IMR-90 (cell line): Measurements from ENCODE around the gene FAM53C. TPM values are rescaled to one million over a fixed set of nuclear protein-coding genes. Genes with fewer than 3 reads are reported as not detected.

Experiments
- ATAC-seq: fragments of 200-7000 bp; cut with Tn5 transposase; 2 replicates; pipeline ENCODE4 v1.9.1; 2020; ENCODE audit warnings: low read depth, mild to moderate bottlenecking, moderate library complexity
- BruUV-seq: library from RNA; stranded (reverse); fragments of 400-500 nt; replicated peaks from 2 replicates; lab custom pipeline; 2021; lab: Mats Ljungman, UMichigan
- CTCF ChIA-PET: fragments of 300-600 bp; formaldehyde crosslinking; extraction: SDS; loops from one replicate; lab custom pipeline; 2021; ENCODE audit warnings: antibody characterized with exemption; lab: Yijun Ruan, JAX
- POLR2A ChIA-PET: fragments of 300-600 bp; sonication (Branson Sonifier 250); formaldehyde crosslinking; loops from one replicate; lab custom pipeline; 2022; ENCODE audit warnings: antibody characterized with exemption; ENCODE audit not compliant: unreplicated experiment; lab: Charles Lee
- DNase-seq: peaks from one replicate; pipeline ENCODE4 v3.0.0; 2013
- H2AFZ ChIP-seq: replicated peaks from 2 replicates; pipeline ENCODE3; 2013; ENCODE audit warnings: low read length, mild to moderate bottlenecking; ENCODE audit not compliant: poor library complexity
- H2AK5ac ChIP-seq: 2 replicates; pipeline ENCODE4 v1.6.1; 2013; ENCODE audit warnings: low read depth, low read length, inconsistent platforms
- H2AK9ac ChIP-seq: replicated peaks from 2 replicates; pipeline ENCODE3; 2013; ENCODE audit warnings: mild to moderate bottlenecking, low read depth, low read length, moderate library complexity; ENCODE audit not compliant: poor library complexity
- H2BK120ac ChIP-seq: 2 replicates; pipeline ENCODE4 v1.6.1; 2013; ENCODE audit warnings: low read depth, low read length, inconsistent platforms
- H2BK15ac ChIP-seq: 3 replicates; pipeline ENCODE4 v1.6.1; 2013; ENCODE audit warnings: low read depth, low read length, inconsistent platforms
- H2BK20ac ChIP-seq: 2 replicates; pipeline ENCODE4 v1.6.1; 2013; ENCODE audit warnings: low read depth, mild to moderate bottlenecking, inconsistent platforms, low read length, moderate library complexity
- H2BK5ac ChIP-seq: 2 replicates; pipeline ENCODE4 v1.6.1; 2013; ENCODE audit warnings: mild to moderate bottlenecking, low read depth, low read length, inconsistent platforms; ENCODE audit not compliant: poor library complexity, severe bottlenecking
- H3K14ac ChIP-seq: replicated peaks from 2 replicates; pipeline ENCODE4 v1.6.1; 2013; ENCODE audit warnings: low read depth, low read length, inconsistent platforms
- H3K18ac ChIP-seq: 2 replicates; pipeline ENCODE4 v1.6.1; 2013; ENCODE audit warnings: low read depth, low read length, control low read depth
- H3K23ac ChIP-seq: 2 replicates; pipeline ENCODE4 v1.6.1; 2013; ENCODE audit warnings: low read depth, low read length, inconsistent platforms
- H3K27ac ChIP-seq: 2 replicates; pipeline ENCODE4 v1.5.1; 2013; ENCODE audit warnings: mild to moderate bottlenecking, control low read depth, low read length; ENCODE audit not compliant: insufficient read depth
- H3K27me3 ChIP-seq: 2 replicates; pipeline ENCODE4 v1.6.1; 2013; ENCODE audit warnings: low read length; ENCODE audit not compliant: control insufficient read depth, insufficient read depth
- H3K36me3 ChIP-seq: 2 replicates; pipeline ENCODE4 v1.6.1; 2013; ENCODE audit warnings: low read length, mixed read lengths; ENCODE audit not compliant: control insufficient read depth, insufficient read depth
- H3K4ac ChIP-seq: 2 replicates; pipeline ENCODE4 v1.6.1; 2013; ENCODE audit warnings: low read depth, low read length, inconsistent platforms
- H3K4me1 ChIP-seq: 2 replicates; pipeline ENCODE4 v1.6.1; 2013; ENCODE audit warnings: low read length, mixed read lengths; ENCODE audit not compliant: control insufficient read depth, insufficient read depth
- H3K4me2 ChIP-seq: 2 replicates; pipeline ENCODE4 v1.6.1; 2013; ENCODE audit warnings: low read depth, mild to moderate bottlenecking, control low read depth, low read length, moderate library complexity
- H3K4me3 ChIP-seq: 2 replicates; pipeline ENCODE4 v1.5.1; 2013; ENCODE audit warnings: low read depth, mild to moderate bottlenecking, control low read depth, low read length, moderate library complexity; ENCODE audit not compliant: insufficient read depth
- H3K56ac ChIP-seq: 2 replicates; pipeline ENCODE4 v1.6.1; 2013; ENCODE audit warnings: low read length, inconsistent platforms; ENCODE audit not compliant: insufficient read depth; ENCODE audit errors: extremely low read depth
- H3K79me1 ChIP-seq, 2 experiments: 2 replicates each; pipeline ENCODE4 v1.6.1; 2013; ENCODE audit warnings: low read length in 2 of 2, inconsistent platforms in 1 of 2, low read depth in 1 of 2
- H3K9ac ChIP-seq: 2 replicates; pipeline ENCODE4 v1.6.1; 2013; ENCODE audit warnings: low read depth, low read length, control low read depth
- H3K9me1 ChIP-seq: 2 replicates; pipeline ENCODE4 v1.6.1; 2013; ENCODE audit warnings: low read length, inconsistent platforms; ENCODE audit not compliant: insufficient read depth
- H3K9me3 ChIP-seq: 2 replicates; pipeline ENCODE4 v1.6.1; 2013; ENCODE audit warnings: low read length; ENCODE audit not compliant: control insufficient read depth, insufficient read depth
- H4K20me1 ChIP-seq: 2 replicates; pipeline ENCODE4 v1.6.1; 2013; ENCODE audit warnings: low read length, inconsistent platforms; ENCODE audit not compliant: insufficient read depth
- H4K5ac ChIP-seq: 2 replicates; pipeline ENCODE4 v1.6.1; 2013; ENCODE audit warnings: mild to moderate bottlenecking, low read depth, low read length, control low read depth
- H4K8ac ChIP-seq, 2 experiments: 2 replicates each; pipeline ENCODE4 v1.6.1; 2013; ENCODE audit warnings: low read depth in 2 of 2, low read length in 2 of 2, control low read depth in 1 of 2, inconsistent platforms in 1 of 2
- H4K91ac ChIP-seq: 2 replicates; pipeline ENCODE4 v1.6.1; 2013; ENCODE audit warnings: low read depth, low read length, inconsistent platforms; ENCODE audit not compliant: insufficient read depth
- CTCF ChIP-seq: conservative IDR thresholded peaks from 2 replicates; pipeline ENCODE4 v1.5.1; 2012; ENCODE audit warnings: mild to moderate bottlenecking, low read depth, low read length, improper control_type of control experiment
- MAZ ChIP-seq: IDR thresholded peaks from 2 replicates; pipeline ENCODE4 v1.6.1; 2012; ENCODE audit warnings: low read depth, mild to moderate bottlenecking, low read length, improper control_type of control experiment, moderate library complexity, borderline replicate concordance
- USF2 ChIP-seq: fragments of 150-350 bp; IDR thresholded peaks from 2 replicates; pipeline ENCODE4 v1.6.1; 2017; ENCODE audit warnings: mild to moderate bottlenecking, antibody characterized with exemption, low read length, low read depth
- WGBS, 2 experiments: methylation state at CpG; one replicate each; pipeline versions ENCODE4 v1.1.5 to v1.1.7; 2013; ENCODE audit warnings: missing lambda C conversion rate in 2 of 2; ENCODE audit not compliant: insufficient read length in 1 of 2; ENCODE audit errors: extremely low coverage in 2 of 2; 5-methylcytosine and 5-hydroxymethylcytosine counted together
- dilution Hi-C: fragments of 300-500 bp; cut with HindIII; formaldehyde crosslinking; loops from one replicate; pipeline ENCODE4 v1.14.3; 2018; ENCODE audit warnings: low sequenced_read_pairs; ENCODE audit not compliant: unreplicated experiment
- in situ Hi-C: fragments of 300-500 bp; cut with MboI; formaldehyde crosslinking; loops from 3 replicates; pipeline ENCODE4 v1.14.3; 2019; ENCODE audit warnings: low sequenced_read_pairs, inconsistent platforms, mixed read lengths
- intact Hi-C: fragments of 100-400 bp; cut with micrococcal nuclease; formaldehyde crosslinking; loops from 2 replicates; pipeline ENCODE4 v1.10.0; 2022
- polyA plus RNA-seq, 3 experiments: library from polyadenylated mRNA; depleted of rRNA; stranded (reverse); fragments of >200 nt; gene quantifications; 2 replicates each; pipeline ENCODE4 v1.2.3, GENCODE V29; 2012; ENCODE audit warnings: low replicate concordance in 1 of 3
- total RNA-seq: library from RNA; depleted of rRNA; stranded (reverse); fragments of >200 nt; gene quantifications from 2 replicates; pipeline ENCODE4 v1.2.3, GENCODE V29; 2012

FAM53C gene
- total and polyA plus RNA-seq, 2 of the 4 experiments (the other 2 are of a cell fraction), result 21.5 to 25.6 TPM

GRCh38 chr5:138352071-138352721 is 14.1 kb downstream of the FAM53C start, which contains the start of gene KDM3B:
KDM3B (plus strand) TSS chr5:138352685; CDS start chr5:138352796, 111 bp downstream.
- TF ChIP-seq USF2 (no peak), CTCF (peak; percentile 99), MAZ (peak; percentile 94)
- H3K79me1 ChIP-seq, result peaks cover 6 to 36% of the 10 kb centered on the region in 2 experiments; a peak in 3 of 4 replicates

More at GRCh38 chr5:138352071-138352721, 14.1 kb downstream of the FAM53C start, which contains the start of gene KDM3B:
- no peak within 1 kb of the TSS for H2BK15ac ChIP-seq
- peak within 1 kb of the TSS; percentile 67 for H3K56ac ChIP-seq
- H2BK120ac ChIP-seq, result peak within 1 kb of the TSS; percentile 32; the same call in 1 of the 2 replicates
- peaks cover 29% of the 10 kb centered on the region for H4K20me1 ChIP-seq
- peak within 1 kb of the TSS; percentile 93 for H2AK9ac ChIP-seq
- CTCF ChIA-PET, result interaction anchor here (0.5 to 2.8 kb wide), 14 partner anchors 10 to 1112 kb away, joined by 3 to 24 read pairs (median 5); partner anchors contain the start of genes CDC25C and FAM53C
- H3K18ac ChIP-seq, result peak within 1 kb of the TSS; percentile 3; the same call in 1 of the 2 replicates
- peak within 1 kb of the TSS; percentile 42; the same call in 1 of the 2 replicates for H2AK5ac ChIP-seq
- dilution Hi-C loops, result no loop called here
- peak within 1 kb of the TSS; percentile 55 for H3K4ac ChIP-seq
- no TSS peak for BruUV-seq
- H3K4me3 ChIP-seq, result peak within 1 kb of the TSS; percentile 73
- H2BK20ac ChIP-seq, result no peak within 1 kb of the TSS
- H3K27ac ChIP-seq, result peak within 1 kb of the TSS; percentile 78
- H4K8ac ChIP-seq, result peak within 1 kb of the TSS in 1 of 2 experiments; percentile 61; a peak in 2 of 4 replicates
- peak within 1 kb of the TSS; percentile 76 for H3K9ac ChIP-seq
- peak within 1 kb of the TSS; percentile 64 for H4K5ac ChIP-seq
- H3K4me2 ChIP-seq, result peak within 1 kb of the TSS; percentile 89
- POLR2A ChIA-PET, result interaction anchor here (1.0 kb wide), 1 partner anchor 14 kb away, joined by 5 read pairs; the partner anchor contains the start of gene FAM53C
- H3K9me1 ChIP-seq, result peaks cover 8% of the 10 kb centered on the region; the same call in 1 of the 2 replicates
- DNase-seq, result peak; percentile 80
- peak within 1 kb of the TSS; percentile 90 for H3K23ac ChIP-seq
- peaks cover 19% of the 10 kb centered on the region for H3K36me3 ChIP-seq
- H3K9me3 ChIP-seq, result peaks cover 4% of the 10 kb centered on the region
- 0% methylated on average over 4 of the region's 30 CpGs; no CpG with 5 or more reads in 1 of the 2 experiments for WGBS, 2 experiments
- H3K14ac ChIP-seq, result peak within 1 kb of the TSS; percentile 53
- H2AFZ ChIP-seq, result peak within 1 kb of the TSS; percentile 82
- peak within 1 kb of the TSS; percentile 86 for H2BK5ac ChIP-seq
- intact Hi-C loops, result no loop called here
- H3K27me3 ChIP-seq, result no peaks in the 10 kb centered on the region
- in situ Hi-C loops, result no loop called here
- ATAC-seq, result peak; percentile 83
- H3K4me1 ChIP-seq, result peaks cover 2% of the 10 kb centered on the region; the same call in 1 of the 2 replicates
- peak within 1 kb of the TSS; percentile 21; the same call in 1 of the 2 replicates for H4K91ac ChIP-seq
